Neural crest cell (in vitro differentiated cells): ENCODE results near the gene SNTB2. TPM values are rescaled to one million over a fixed set of nuclear protein-coding genes. Genes with fewer than 3 reads are reported as not detected.

Experiments
- DNase-seq: peaks from one replicate; pipeline ENCODE4 v3.0.0; 2021; ENCODE audit warnings: low read depth, mixed read lengths, low spot score
- H3K27ac Mint-ChIP-seq: one replicate; pipeline ENCODE4 v1.8.0; 2021; ENCODE audit warnings: mild to moderate bottlenecking, mixed read lengths; ENCODE audit not compliant: unreplicated experiment
- H3K27me3 Mint-ChIP-seq: 2 replicates; pipeline ENCODE4 v1.8.0; 2021; ENCODE audit warnings: low read depth, mild to moderate bottlenecking, mixed read lengths
- H3K36me3 Mint-ChIP-seq: 2 replicates; pipeline ENCODE4 v1.8.0; 2021; ENCODE audit warnings: low read depth, mild to moderate bottlenecking, mixed read lengths
- H3K4me1 Mint-ChIP-seq: 2 replicates; pipeline ENCODE4 v1.8.0; 2021; ENCODE audit warnings: mixed read lengths
- H3K4me3 Mint-ChIP-seq: one replicate; pipeline ENCODE4 v1.8.0; 2021; ENCODE audit warnings: mild to moderate bottlenecking, mixed read lengths
- H3K9me3 Mint-ChIP-seq: 2 replicates; pipeline ENCODE4 v1.8.0; 2021; ENCODE audit warnings: mixed read lengths
- total RNA-seq: library from RNA; stranded (reverse); gene quantifications from 2 replicates; pipeline ENCODE4 v1.2.1, GENCODE V29; 2021
- TF ChIP-seq, protein P1 (sequence below): fragments of 200-600 bp; sonication (generic); conservative IDR thresholded peaks from 2 replicates; pipeline ENCODE4 v1.5.0; 2021; ENCODE audit warnings: antibody characterized with exemption, mild to moderate bottlenecking

The SNTB2 gene
- total RNA-seq, 1 donor from 2014 or later = 28.9 TPM

DNA sequence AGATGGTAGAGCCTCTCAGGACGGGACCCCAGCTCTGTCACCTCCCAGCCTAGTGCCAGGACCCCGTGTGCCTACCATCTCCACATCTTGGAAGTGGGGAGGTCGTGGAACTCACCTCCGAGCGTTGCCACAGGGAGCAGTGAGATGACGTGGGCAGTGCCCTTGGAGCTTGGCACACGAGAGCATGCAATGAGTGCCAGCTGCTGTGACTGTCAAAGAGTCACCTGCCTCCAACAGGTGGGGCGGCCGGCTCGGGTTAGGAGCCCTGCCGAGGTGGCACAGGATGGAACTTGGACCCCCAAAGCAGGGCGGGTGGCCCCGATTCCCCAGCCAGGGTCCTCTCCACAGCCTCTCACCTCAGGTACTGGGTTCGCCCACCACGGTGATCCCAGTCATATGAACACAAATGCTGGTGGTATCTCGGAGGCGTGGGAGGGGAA lies 129.7 kb downstream of the SNTB2 start:
- no peak overlapping the region for H3K27ac Mint-ChIP-seq
- no peaks in the 10 kb centered on the region for H3K27me3 Mint-ChIP-seq
- DNase-seq = no peak
- no peak overlapping the region for H3K4me3 Mint-ChIP-seq
- peaks cover 17% of the 10 kb centered on the region for H3K36me3 Mint-ChIP-seq
- H3K4me1 Mint-ChIP-seq = peaks cover 11% of the 10 kb centered on the region
- H3K9me3 Mint-ChIP-seq = no peaks in the 10 kb centered on the region
- TF ChIP-seq, protein P1, sequence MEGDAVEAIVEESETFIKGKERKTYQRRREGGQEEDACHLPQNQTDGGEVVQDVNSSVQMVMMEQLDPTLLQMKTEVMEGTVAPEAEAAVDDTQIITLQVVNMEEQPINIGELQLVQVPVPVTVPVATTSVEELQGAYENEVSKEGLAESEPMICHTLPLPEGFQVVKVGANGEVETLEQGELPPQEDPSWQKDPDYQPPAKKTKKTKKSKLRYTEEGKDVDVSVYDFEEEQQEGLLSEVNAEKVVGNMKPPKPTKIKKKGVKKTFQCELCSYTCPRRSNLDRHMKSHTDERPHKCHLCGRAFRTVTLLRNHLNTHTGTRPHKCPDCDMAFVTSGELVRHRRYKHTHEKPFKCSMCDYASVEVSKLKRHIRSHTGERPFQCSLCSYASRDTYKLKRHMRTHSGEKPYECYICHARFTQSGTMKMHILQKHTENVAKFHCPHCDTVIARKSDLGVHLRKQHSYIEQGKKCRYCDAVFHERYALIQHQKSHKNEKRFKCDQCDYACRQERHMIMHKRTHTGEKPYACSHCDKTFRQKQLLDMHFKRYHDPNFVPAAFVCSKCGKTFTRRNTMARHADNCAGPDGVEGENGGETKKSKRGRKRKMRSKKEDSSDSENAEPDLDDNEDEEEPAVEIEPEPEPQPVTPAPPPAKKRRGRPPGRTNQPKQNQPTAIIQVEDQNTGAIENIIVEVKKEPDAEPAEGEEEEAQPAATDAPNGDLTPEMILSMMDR = no peak

- H3K36me3 Mint-ChIP-seq = peaks cover 23% of the 10 kb centered on the region
- H3K9me3 Mint-ChIP-seq = no peaks in the 10 kb centered on the region
- TF ChIP-seq, protein P1 = no peak
- no peak overlapping the region for H3K4me3 Mint-ChIP-seq
- H3K27me3 Mint-ChIP-seq = no peaks in the 10 kb centered on the region
- no peak for DNase-seq
- H3K4me1 Mint-ChIP-seq = peaks cover 1% of the 10 kb centered on the region
- no peak overlapping the region for H3K27ac Mint-ChIP-seq
Observed at GRCh38 chr16:69318177-69318910, 131.4 kb downstream of the SNTB2 start.

- H3K27me3 Mint-ChIP-seq = no peaks in the 10 kb centered on the region
- H3K36me3 Mint-ChIP-seq = peaks cover 22% of the 10 kb centered on the region
- H3K27ac Mint-ChIP-seq = no peak overlapping the region
- TF ChIP-seq, protein P1 = no peak
- no peaks in the 10 kb centered on the region for H3K4me1 Mint-ChIP-seq
- H3K4me3 Mint-ChIP-seq = no peak overlapping the region
- no peak for DNase-seq
- no peaks in the 10 kb centered on the region for H3K9me3 Mint-ChIP-seq
Observed at GRCh38 chr16:69318911-69319289, 131.9 kb downstream of the SNTB2 start.

GRCh38 chr16:69319381-69319780 lies 132.4 kb downstream of the SNTB2 start:
- Mint-ChIP-seq H3K9me3 (no peaks in the 10 kb centered on the region), H3K4me1 (no peaks in the 10 kb centered on the region), H3K27me3 (no peaks in the 10 kb centered on the region), H3K4me3 (peak overlapping the region; percentile 41), H3K27ac (no peak overlapping the region), H3K36me3 (peaks cover 22% of the 10 kb centered on the region)
- TF ChIP-seq, protein P1 = no peak
- no peak for DNase-seq

DNA sequence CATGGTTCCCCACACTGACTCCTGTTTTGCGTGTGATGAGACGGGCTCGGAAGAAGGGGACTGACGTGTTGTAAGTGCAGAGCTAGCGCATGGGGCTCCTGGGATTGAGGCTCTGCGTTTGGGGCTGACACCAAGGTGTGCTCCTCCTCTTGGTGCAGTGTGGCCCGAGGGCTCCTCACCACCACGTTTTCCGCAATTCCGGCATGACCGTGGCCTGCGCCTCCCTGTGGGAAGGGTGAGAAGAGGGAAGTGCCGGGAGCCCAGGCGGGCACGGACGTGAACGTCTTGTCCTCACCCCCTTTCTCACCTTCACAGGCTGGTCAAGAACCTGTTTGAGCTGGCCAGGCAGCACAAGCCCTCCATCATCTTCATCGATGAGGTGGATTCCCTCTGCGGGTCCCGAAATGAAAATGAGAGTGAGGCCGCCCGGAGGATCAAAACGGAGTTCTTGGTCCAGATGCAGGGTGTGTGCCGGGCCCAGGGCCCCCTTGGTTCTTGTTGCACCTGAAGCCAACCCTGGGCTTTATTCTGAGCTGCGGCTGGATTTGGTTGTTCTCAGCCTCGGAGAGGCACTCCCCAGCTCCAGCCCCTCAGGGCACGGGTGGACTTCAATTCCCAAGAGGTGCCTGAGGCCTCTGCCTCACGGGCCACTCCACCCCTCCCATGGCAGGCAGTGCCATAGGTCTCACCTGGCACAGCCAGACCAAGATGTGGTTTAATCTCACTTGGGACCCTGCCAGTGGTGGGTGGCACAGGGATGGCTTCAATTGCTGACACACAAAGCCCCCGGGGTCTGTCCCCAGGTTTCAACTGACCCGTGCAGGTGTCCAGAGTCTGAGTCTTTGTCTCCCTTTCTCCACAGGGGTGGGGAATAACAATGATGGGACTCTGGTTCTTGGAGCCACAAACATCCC lies 133.1 kb downstream of the SNTB2 start:
- TF ChIP-seq, protein P1 = no peak
- no peak for DNase-seq
- H3K27ac Mint-ChIP-seq = no peak overlapping the region
- no peaks in the 10 kb centered on the region for H3K27me3 Mint-ChIP-seq
- H3K4me3 Mint-ChIP-seq = no peak overlapping the region
- H3K9me3 Mint-ChIP-seq = no peaks in the 10 kb centered on the region
- peaks cover 22% of the 10 kb centered on the region for H3K36me3 Mint-ChIP-seq
- no peaks in the 10 kb centered on the region for H3K4me1 Mint-ChIP-seq
